GM13976 (cell line): ENCODE results near the gene RPL37.

ENCODE experiments used
- DNase-seq: peaks from one replicate; pipeline ENCODE4 v3.0.0; 2012; ENCODE audit warnings: low spot score
- in situ Hi-C: fragments of 300-500 bp; cut with MboI; formaldehyde crosslinking; loops from one replicate; pipeline ENCODE4 v1.12.0; 2022; ENCODE audit warnings: low sequenced_read_pairs, mixed read lengths, inconsistent platforms; ENCODE audit not compliant: unreplicated experiment
- TF ChIP-seq, protein P1 (sequence below): IDR thresholded peaks from 2 replicates; pipeline ENCODE4 v1.5.1; 2012; ENCODE audit warnings: borderline replicate concordance, mild to moderate bottlenecking; ENCODE audit not compliant: insufficient read depth; ENCODE audit errors: extremely low read depth, missing control alignments, control extremely low read depth

Gene RPL37

DNA sequence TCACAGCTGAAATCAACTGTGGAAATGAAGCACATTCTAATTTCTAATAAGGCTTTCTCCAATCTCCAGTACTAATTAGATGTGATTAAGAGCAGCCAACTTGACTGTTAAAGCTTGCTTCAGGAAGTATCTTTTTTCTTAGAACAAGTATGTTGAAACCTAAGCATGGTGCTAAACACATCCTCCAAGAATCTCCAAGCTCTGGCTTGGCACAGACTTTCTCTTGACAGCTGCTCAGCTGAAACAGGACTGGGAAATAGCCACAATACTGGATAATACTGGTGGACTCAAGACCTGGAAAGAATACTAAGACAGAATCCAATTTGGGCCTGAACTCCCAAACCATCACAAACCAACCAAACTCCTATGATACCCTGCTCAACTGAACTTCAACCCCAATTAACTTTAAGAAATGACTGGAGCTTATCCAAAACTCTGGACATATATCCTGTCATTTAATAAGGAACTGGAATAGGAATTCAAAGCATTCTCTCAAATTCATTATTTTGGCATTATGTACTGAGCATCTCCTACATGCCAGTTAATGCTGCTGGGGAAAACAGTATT lies 53.1 kb downstream of the RPL37 start:
- DNase-seq: no peak

DNA sequence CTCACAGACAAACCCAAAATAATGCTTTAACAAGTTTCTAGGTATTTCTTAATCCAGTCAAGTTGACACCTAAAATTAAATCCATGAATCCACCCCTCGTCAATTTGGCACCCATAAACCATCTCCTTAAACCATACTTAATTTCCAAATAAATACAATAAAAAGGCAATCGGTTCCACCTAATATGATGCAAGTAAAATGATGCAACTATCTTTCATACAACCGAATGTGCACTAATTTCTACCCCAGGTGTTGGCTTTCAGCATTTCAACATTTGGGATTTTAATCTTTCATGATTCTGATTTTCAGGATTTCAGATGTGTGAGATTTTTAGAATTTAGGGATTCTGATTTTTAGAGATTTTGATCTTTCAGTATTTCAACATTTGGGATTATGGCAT lies 54.2 kb downstream of the RPL37 start:
- no peak for DNase-seq
- in situ Hi-C loops: no loop called here
- TF ChIP-seq, protein P1, sequence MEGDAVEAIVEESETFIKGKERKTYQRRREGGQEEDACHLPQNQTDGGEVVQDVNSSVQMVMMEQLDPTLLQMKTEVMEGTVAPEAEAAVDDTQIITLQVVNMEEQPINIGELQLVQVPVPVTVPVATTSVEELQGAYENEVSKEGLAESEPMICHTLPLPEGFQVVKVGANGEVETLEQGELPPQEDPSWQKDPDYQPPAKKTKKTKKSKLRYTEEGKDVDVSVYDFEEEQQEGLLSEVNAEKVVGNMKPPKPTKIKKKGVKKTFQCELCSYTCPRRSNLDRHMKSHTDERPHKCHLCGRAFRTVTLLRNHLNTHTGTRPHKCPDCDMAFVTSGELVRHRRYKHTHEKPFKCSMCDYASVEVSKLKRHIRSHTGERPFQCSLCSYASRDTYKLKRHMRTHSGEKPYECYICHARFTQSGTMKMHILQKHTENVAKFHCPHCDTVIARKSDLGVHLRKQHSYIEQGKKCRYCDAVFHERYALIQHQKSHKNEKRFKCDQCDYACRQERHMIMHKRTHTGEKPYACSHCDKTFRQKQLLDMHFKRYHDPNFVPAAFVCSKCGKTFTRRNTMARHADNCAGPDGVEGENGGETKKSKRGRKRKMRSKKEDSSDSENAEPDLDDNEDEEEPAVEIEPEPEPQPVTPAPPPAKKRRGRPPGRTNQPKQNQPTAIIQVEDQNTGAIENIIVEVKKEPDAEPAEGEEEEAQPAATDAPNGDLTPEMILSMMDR: no peak

More for the DNA sequence above, 53.1 kb downstream of the RPL37 start:
- in situ Hi-C loops: no loop called here
- TF ChIP-seq, protein P1: no peak

DNA sequence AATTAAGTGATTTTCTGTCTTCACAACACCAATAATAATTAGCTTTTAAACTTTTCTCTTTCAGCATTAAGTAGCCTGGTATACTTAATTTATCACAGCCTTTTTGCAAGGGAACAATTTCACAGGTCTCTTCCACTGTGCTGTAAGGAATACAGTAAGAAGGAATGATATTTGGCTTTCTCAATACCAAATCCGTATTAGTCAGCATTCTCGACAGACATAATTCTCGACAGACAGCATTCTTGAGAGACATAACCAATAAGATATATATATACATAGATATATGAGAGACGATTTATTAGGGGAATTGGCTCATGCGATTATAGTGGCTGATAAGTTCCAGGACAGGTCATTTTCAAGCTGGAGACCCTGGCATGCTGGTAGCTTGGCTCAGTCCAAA lies 54.8 kb downstream of the RPL37 start:
- no peak for DNase-seq
- in situ Hi-C loops: no loop called here
- TF ChIP-seq, protein P1: no peak

DNA sequence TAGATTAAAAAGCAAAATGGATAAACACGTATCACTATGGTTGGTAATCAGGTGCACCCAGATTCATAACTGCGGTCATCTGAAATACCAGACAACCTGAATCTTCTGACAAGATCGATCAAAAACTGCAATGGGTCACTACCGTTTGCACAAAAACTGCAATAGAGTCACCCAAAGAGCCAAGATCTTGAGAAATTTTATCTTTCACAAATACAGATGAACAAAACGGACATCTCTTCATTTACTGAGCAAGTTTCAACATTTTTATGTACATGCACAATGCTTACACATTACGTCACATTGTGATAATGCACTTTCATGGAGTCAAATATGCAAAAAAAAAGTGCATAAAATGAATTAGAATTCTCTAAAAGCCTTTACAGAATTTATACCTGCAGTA lies 55.5 kb downstream of the RPL37 start:
- TF ChIP-seq, protein P1: no peak
- in situ Hi-C loops: no loop called here
- no peak for DNase-seq

DNA sequence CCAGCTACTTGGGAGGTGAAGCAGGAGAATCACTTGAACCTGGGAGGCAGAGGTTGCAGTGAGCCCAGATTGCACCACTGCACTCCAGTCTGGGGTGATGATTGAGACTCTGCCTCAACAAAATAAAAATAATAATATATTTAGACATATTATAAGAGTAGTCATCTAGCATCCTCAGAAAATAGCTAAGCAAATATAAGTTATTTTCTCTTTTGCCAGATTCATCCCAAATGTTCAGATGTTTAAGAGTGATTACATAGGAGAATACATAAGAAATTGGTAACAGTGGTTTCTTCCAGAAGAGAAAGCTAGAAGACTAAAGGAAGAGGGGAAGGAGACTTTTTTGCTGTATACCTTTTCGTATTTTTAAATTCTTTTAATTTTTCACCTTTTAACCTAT lies 56.9 kb downstream of the RPL37 start:
- in situ Hi-C loops: no loop called here
- no peak for DNase-seq
- TF ChIP-seq, protein P1: no peak

DNA sequence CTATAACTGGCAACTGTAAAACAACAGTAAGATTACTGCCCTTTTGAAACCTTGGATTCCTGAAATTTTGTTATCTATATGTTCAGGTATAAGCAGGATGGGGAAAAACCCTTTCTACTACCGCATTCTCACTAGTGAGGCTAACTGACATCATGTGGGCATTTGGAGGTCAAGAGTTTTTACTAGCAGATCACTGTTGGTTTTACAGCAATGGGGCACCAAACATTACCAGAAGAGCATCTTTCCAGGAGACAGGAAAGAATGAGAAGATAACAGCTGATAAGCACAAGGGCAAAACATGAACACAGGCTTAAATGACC lies 58.4 kb downstream of the RPL37 start:
- DNase-seq: no peak
- TF ChIP-seq, protein P1: no peak
- in situ Hi-C loops: no loop called here

DNA sequence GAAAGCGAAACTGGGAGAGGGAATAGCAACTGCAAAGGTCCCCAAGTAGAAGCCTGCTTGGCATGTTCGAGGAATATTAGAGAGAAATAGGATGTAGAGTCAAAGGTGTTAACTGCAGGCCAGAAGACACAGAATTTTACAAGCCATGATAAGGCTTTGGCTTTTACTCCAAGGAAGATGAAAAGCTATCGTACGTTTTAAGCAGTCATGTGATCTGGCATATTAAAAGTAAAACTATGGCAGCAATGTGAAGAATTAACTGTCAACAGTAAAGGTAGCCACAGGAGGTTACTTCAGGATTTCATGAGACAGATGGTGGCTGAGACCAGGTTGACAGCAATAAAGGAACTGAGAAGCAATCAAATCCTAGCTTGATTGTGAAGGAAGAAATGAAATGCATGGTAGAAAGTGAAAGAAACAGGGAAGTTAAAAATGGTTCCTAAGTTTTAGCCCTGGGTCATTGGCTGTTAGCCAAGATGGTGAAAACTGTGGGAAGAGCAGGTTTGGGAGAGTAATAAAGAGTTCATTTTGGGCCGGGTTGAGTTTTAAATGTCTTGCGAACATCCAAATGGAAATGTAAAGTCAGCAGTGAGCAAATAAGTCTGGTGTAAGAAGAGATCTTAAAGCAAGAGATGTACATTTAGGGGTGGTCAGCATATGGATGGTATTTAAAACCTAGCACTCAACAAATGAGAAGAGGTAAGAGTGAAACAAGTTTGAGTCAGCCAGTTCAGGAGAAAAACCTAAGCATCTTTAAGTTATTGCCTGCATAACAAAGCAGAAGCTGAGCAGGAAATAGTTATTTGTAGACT lies 59.0 kb downstream of the RPL37 start:
- no peak for DNase-seq
- in situ Hi-C loops: no loop called here
- TF ChIP-seq, protein P1: no peak
